Chondrocyte (in vitro differentiated cells): ENCODE data around the gene CTNND1. TPM values are rescaled to one million over a fixed set of nuclear protein-coding genes. Genes with fewer than 3 reads are reported as not detected.

Source experiments
- DNase-seq: peaks from one replicate; pipeline ENCODE4 v3.0.0; 2021; ENCODE audit warnings: mixed read lengths, low spot score
- H3K27ac Mint-ChIP-seq: one replicate; pipeline ENCODE4 v1.8.0; 2021; ENCODE audit warnings: mild to moderate bottlenecking, moderate library complexity, mixed read lengths; ENCODE audit not compliant: unreplicated experiment
- H3K27me3 Mint-ChIP-seq: 2 replicates; pipeline ENCODE4 v1.8.0; 2021; ENCODE audit warnings: low read depth, mixed read lengths
- H3K36me3 Mint-ChIP-seq: 2 replicates; pipeline ENCODE4 v1.8.0; 2021; ENCODE audit warnings: low read depth, mixed read lengths
- H3K4me1 Mint-ChIP-seq: 2 replicates; pipeline ENCODE4 v1.8.0; 2021; ENCODE audit warnings: low read depth, mild to moderate bottlenecking, mixed read lengths
- H3K4me3 Mint-ChIP-seq: one replicate; pipeline ENCODE4 v1.8.0; 2021; ENCODE audit warnings: mild to moderate bottlenecking, moderate library complexity, mixed read lengths; ENCODE audit not compliant: unreplicated experiment
- H3K9me3 Mint-ChIP-seq: 2 replicates; pipeline ENCODE4 v1.8.0; 2021; ENCODE audit warnings: low read depth, mixed read lengths
- CTCF ChIP-seq: fragments of 200-600 bp; sonication (generic); IDR thresholded peaks from 2 replicates; pipeline ENCODE4 v1.5.0; 2021; ENCODE audit warnings: antibody characterized with exemption, mild to moderate bottlenecking, moderate library complexity
- total RNA-seq: library from RNA; stranded (reverse); gene quantifications from 3 replicates; pipeline ENCODE4 v1.2.1, GENCODE V29; 2021

Gene CTNND1
- total RNA-seq, 1 donor from 2014 or later, result 126 TPM

GRCh38 chr11:57785072-57785471 is 23.5 kb downstream of the CTNND1 start:
- Mint-ChIP-seq H3K36me3 (peaks cover 1% of the 10 kb centered on the region), H3K4me3 (no peak overlapping the region), H3K27ac (no peak overlapping the region), H3K4me1 (peaks cover 64% of the 10 kb centered on the region), H3K9me3 (no peaks in the 10 kb centered on the region), H3K27me3 (no peaks in the 10 kb centered on the region)
- DNase-seq, result no peak
- no peak for TF ChIP-seq CTCF

GRCh38 chr11:57786436-57786835 is 24.8 kb downstream of the CTNND1 start:
- Mint-ChIP-seq H3K4me1 (peaks cover 59% of the 10 kb centered on the region), H3K27ac (peak overlapping the region; percentile 76), H3K4me3 (no peak overlapping the region), H3K36me3 (peaks cover 1% of the 10 kb centered on the region), H3K27me3 (no peaks in the 10 kb centered on the region), H3K9me3 (no peaks in the 10 kb centered on the region)
- DNase-seq, result no peak
- TF ChIP-seq CTCF, result no peak

GRCh38 chr11:57787006-57787604 is 25.5 kb downstream of the CTNND1 start:
- Mint-ChIP-seq H3K9me3 (no peaks in the 10 kb centered on the region), H3K27me3 (no peaks in the 10 kb centered on the region), H3K27ac (peak overlapping the region; percentile 76), H3K4me3 (no peak overlapping the region), H3K4me1 (peaks cover 60% of the 10 kb centered on the region), H3K36me3 (peaks cover 5% of the 10 kb centered on the region)
- DNase-seq, result no peak
- no peak for TF ChIP-seq CTCF

- no peaks in the 10 kb centered on the region for H3K9me3 Mint-ChIP-seq
- H3K27ac Mint-ChIP-seq, result peak overlapping the region; percentile 76
- no peaks in the 10 kb centered on the region for H3K27me3 Mint-ChIP-seq
- H3K4me1 Mint-ChIP-seq, result peaks cover 65% of the 10 kb centered on the region
- H3K36me3 Mint-ChIP-seq, result peaks cover 7% of the 10 kb centered on the region
- TF ChIP-seq CTCF, result no peak
- no peak overlapping the region for H3K4me3 Mint-ChIP-seq
- no peak for DNase-seq
Measured at GRCh38 chr11:57787920-57788702, 26.5 kb downstream of the CTNND1 start.

GRCh38 chr11:57788703-57789088 is 27.1 kb downstream of the CTNND1 start:
- Mint-ChIP-seq H3K4me1 (peaks cover 71% of the 10 kb centered on the region), H3K4me3 (no peak overlapping the region), H3K27me3 (no peaks in the 10 kb centered on the region), H3K9me3 (no peaks in the 10 kb centered on the region), H3K27ac (peak overlapping the region; percentile 81), H3K36me3 (peaks cover 7% of the 10 kb centered on the region)
- TF ChIP-seq CTCF, result no peak
- no peak for DNase-seq
